IgD-negative memory B cell (primary cell): ENCODE data around the gene EMX1. TPM values are rescaled to one million over a fixed set of nuclear protein-coding genes. Genes with fewer than 3 reads are reported as not detected.

ENCODE experiments used
- H3K27ac Mint-ChIP-seq, 3 donors: one replicate each; pipeline ENCODE4 v1.8.0; 2020 to 2022; ENCODE audit warnings: mild to moderate bottlenecking in 3 of 3, mixed read lengths in 3 of 3, moderate library complexity in 1 of 3
- H3K27me3 Mint-ChIP-seq: one replicate; pipeline ENCODE4 v1.8.0; 2021; ENCODE audit warnings: mixed read lengths
- H3K36me3 Mint-ChIP-seq: one replicate; pipeline ENCODE4 v1.8.0; 2020; ENCODE audit warnings: mild to moderate bottlenecking, mixed read lengths
- H3K4me1 Mint-ChIP-seq, 3 donors: one replicate each; pipeline ENCODE4 v1.8.0; 2020 to 2022; ENCODE audit warnings: mixed read lengths in 3 of 3, mild to moderate bottlenecking in 1 of 3
- H3K4me3 Mint-ChIP-seq, 4 donors: one replicate each; pipeline ENCODE4 v1.8.0; 2020 to 2022; ENCODE audit warnings: mild to moderate bottlenecking in 4 of 4, mixed read lengths in 4 of 4, moderate library complexity in 3 of 4
- H3K9me3 Mint-ChIP-seq, 3 donors: one replicate each; pipeline ENCODE4 v1.8.0; 2020 to 2021; ENCODE audit warnings: mixed read lengths in 3 of 3, mild to moderate bottlenecking in 1 of 3
- polyA plus RNA-seq: library from polyadenylated mRNA; unstranded; fragments of 300-500 nt; fragmentation: Illumina TruSeq; gene quantifications from one replicate; pipeline ENCODE4 v1.2.3, GENCODE V29; 2021

EMX1 gene
- polyA plus RNA-seq, 1 donor from 2014 or later: not detected

- no peaks in the 10 kb centered on the region for H3K36me3 Mint-ChIP-seq
- H3K4me3 Mint-ChIP-seq: peak overlapping the region; percentile 64 to 81 (median 72)
- peaks cover 68% of the 10 kb centered on the region for H3K27me3 Mint-ChIP-seq
- peaks cover 5 to 11% (median 9%) of the 10 kb centered on the region in 3 donors for H3K4me1 Mint-ChIP-seq
- H3K9me3 Mint-ChIP-seq: peaks cover 0 to 2% (median 0%) of the 10 kb centered on the region in 3 donors
- H3K27ac Mint-ChIP-seq: peak overlapping the region in 2 of 3 donors; percentile 27 to 39
Measured at GRCh38 chr2:72915320-72915906, 1.9 kb upstream of the EMX1 start.

GRCh38 chr2:72915907-72916742, 1.2 kb upstream of the EMX1 start:
- H3K36me3 Mint-ChIP-seq: no peaks in the 10 kb centered on the region
- peaks cover 5 to 11% (median 10%) of the 10 kb centered on the region in 3 donors for H3K4me1 Mint-ChIP-seq
- H3K27me3 Mint-ChIP-seq: peaks cover 69% of the 10 kb centered on the region
- H3K9me3 Mint-ChIP-seq: peaks cover 0 to 2% (median 0%) of the 10 kb centered on the region in 3 donors
- H3K4me3 Mint-ChIP-seq: peak overlapping the region; percentile 58 to 88 (median 69)
- peak overlapping the region in 1 of 3 donors; percentile 82 for H3K27ac Mint-ChIP-seq

GRCh38 chr2:72916743-72917137, 579 bp upstream of the EMX1 start:
- H3K27me3 Mint-ChIP-seq: peaks cover 69% of the 10 kb centered on the region
- H3K36me3 Mint-ChIP-seq: no peaks in the 10 kb centered on the region
- H3K27ac Mint-ChIP-seq: peak overlapping the region in 1 of 3 donors; percentile 82
- H3K9me3 Mint-ChIP-seq: peaks cover 0 to 2% (median 0%) of the 10 kb centered on the region in 3 donors
- H3K4me3 Mint-ChIP-seq: peak overlapping the region; percentile 58 to 92 (median 84)
- peaks cover 5 to 11% (median 10%) of the 10 kb centered on the region in 3 donors for H3K4me1 Mint-ChIP-seq

- Mint-ChIP-seq H3K4me1 (peaks cover 5 to 14% (median 10%) of the 10 kb centered on the region in 3 donors), H3K4me3 (peak overlapping the region in 3 of 4 donors; percentile 48 to 87 (median 85)), H3K36me3 (no peaks in the 10 kb centered on the region), H3K9me3 (peaks cover 0 to 2% (median 0%) of the 10 kb centered on the region in 3 donors), H3K27ac (peak overlapping the region in 1 of 3 donors; percentile 73), H3K27me3 (peaks cover 71% of the 10 kb centered on the region)
Measured at GRCh38 chr2:72917877-72918553, 696 bp downstream of the EMX1 start.

GRCh38 chr2:72919414-72920317, 2.3 kb downstream of the EMX1 start:
- peaks cover 0 to 2% (median 0%) of the 10 kb centered on the region in 3 donors for H3K9me3 Mint-ChIP-seq
- peak overlapping the region; percentile 15 to 67 (median 55) for H3K27ac Mint-ChIP-seq
- H3K36me3 Mint-ChIP-seq: no peaks in the 10 kb centered on the region
- H3K4me1 Mint-ChIP-seq: peaks cover 3 to 11% (median 11%) of the 10 kb centered on the region in 3 donors
- peaks cover 66% of the 10 kb centered on the region for H3K27me3 Mint-ChIP-seq
- H3K4me3 Mint-ChIP-seq: peak overlapping the region in 3 of 4 donors; percentile 54 to 91 (median 87)

GRCh38 chr2:72920318-72921087, 3.2 kb downstream of the EMX1 start:
- Mint-ChIP-seq H3K27me3 (peaks cover 64% of the 10 kb centered on the region), H3K4me3 (peak overlapping the region; percentile 35 to 91 (median 74)), H3K36me3 (no peaks in the 10 kb centered on the region), H3K27ac (peak overlapping the region; percentile 7 to 81 (median 15)), H3K4me1 (peaks cover 0 to 9% (median 3%) of the 10 kb centered on the region in 3 donors), H3K9me3 (no peaks in the 10 kb centered on the region)

- Mint-ChIP-seq H3K36me3 (no peaks in the 10 kb centered on the region), H3K27ac (peak overlapping the region in 2 of 3 donors; percentile 13 to 15), H3K9me3 (no peaks in the 10 kb centered on the region), H3K4me3 (peak overlapping the region in 1 of 4 donors; percentile 6), H3K27me3 (peaks cover 66% of the 10 kb centered on the region), H3K4me1 (peaks cover 0 to 9% (median 3%) of the 10 kb centered on the region in 3 donors)
Measured at GRCh38 chr2:72921088-72921851, 4.0 kb downstream of the EMX1 start.

- no peaks in the 10 kb centered on the region for H3K9me3 Mint-ChIP-seq
- peak overlapping the region in 1 of 4 donors; percentile 6 for H3K4me3 Mint-ChIP-seq
- H3K4me1 Mint-ChIP-seq: peaks cover 0 to 8% (median 3%) of the 10 kb centered on the region in 3 donors
- peaks cover 62% of the 10 kb centered on the region for H3K27me3 Mint-ChIP-seq
- H3K27ac Mint-ChIP-seq: peak overlapping the region in 2 of 3 donors; percentile 13 to 15
- no peaks in the 10 kb centered on the region for H3K36me3 Mint-ChIP-seq
Measured at GRCh38 chr2:72921853-72922252, 4.5 kb downstream of the EMX1 start.

- Mint-ChIP-seq H3K4me1 (peaks cover 0 to 6% (median 3%) of the 10 kb centered on the region in 3 donors), H3K27me3 (peaks cover 54% of the 10 kb centered on the region), H3K4me3 (no peak overlapping the region), H3K36me3 (no peaks in the 10 kb centered on the region), H3K9me3 (no peaks in the 10 kb centered on the region), H3K27ac (peak overlapping the region in 1 of 3 donors; percentile 15)
Measured at GRCh38 chr2:72923833-72924352, 6.6 kb downstream of the EMX1 start.

- H3K4me3 Mint-ChIP-seq: no peak overlapping the region
- peaks cover 0 to 6% (median 3%) of the 10 kb centered on the region in 3 donors for H3K4me1 Mint-ChIP-seq
- H3K27ac Mint-ChIP-seq: peak overlapping the region in 1 of 3 donors; percentile 22
- H3K27me3 Mint-ChIP-seq: peaks cover 51% of the 10 kb centered on the region
- no peaks in the 10 kb centered on the region for H3K36me3 Mint-ChIP-seq
- H3K9me3 Mint-ChIP-seq: no peaks in the 10 kb centered on the region
Measured at GRCh38 chr2:72924353-72925240, 7.3 kb downstream of the EMX1 start.

- Mint-ChIP-seq H3K4me1 (peaks cover 0 to 5% (median 3%) of the 10 kb centered on the region in 3 donors), H3K9me3 (no peaks in the 10 kb centered on the region), H3K36me3 (no peaks in the 10 kb centered on the region), H3K27ac (peak overlapping the region in 2 of 3 donors; percentile 22 to 72), H3K4me3 (no peak overlapping the region), H3K27me3 (peaks cover 45% of the 10 kb centered on the region)
Measured at GRCh38 chr2:72925328-72925943, 8.1 kb downstream of the EMX1 start.
